Left cardiac atrium (tissue), 4 donors: Measurements from ENCODE around the gene ATXN7L3B. TPM values are rescaled to one million over a fixed set of nuclear protein-coding genes. Genes with fewer than 3 reads are reported as not detected.

Experiments used
- ATAC-seq, 2 donors: fragments of 200-7000 bp; cut with Tn5 transposase; one replicate each; pipeline ENCODE4 v1.9.1; 2020; ENCODE audit warnings: mild to moderate bottlenecking in 2 of 2, moderate library complexity in 2 of 2
- DNase-seq: peaks from one replicate; pipeline ENCODE4 v3.0.0-alpha.2; 2020
- intact Hi-C, 2 donors: fragments of 100-400 bp; cut with DNase I; formaldehyde crosslinking; loops; one replicate each; pipeline versions ENCODE4 v1.14.1 to v1.15.1; 2022 to 2023
- total RNA-seq, 2 donors: library from RNA; stranded (reverse); fragmentation: NEBNext Ultra II Directional; extraction: Animal tissue kit (Norgen Biotek cat#: 25700); gene quantifications; one replicate each; pipeline ENCODE4 v1.2.1, GENCODE V29; 2021
- donor health status: DM: no; HTN: yes; CAD: no.
- donor health status: DM: no; HTN: yes; CAD: no; lungs with severe emphysema.
- donor health status: DM: yes; HTN: yes; CAD: no.
- donor health status: Dilated cardiomyopathy.

Gene ATXN7L3B
- total RNA-seq, 2 donors from 2014 or later, result 22.0 to 22.5 TPM

DNA sequence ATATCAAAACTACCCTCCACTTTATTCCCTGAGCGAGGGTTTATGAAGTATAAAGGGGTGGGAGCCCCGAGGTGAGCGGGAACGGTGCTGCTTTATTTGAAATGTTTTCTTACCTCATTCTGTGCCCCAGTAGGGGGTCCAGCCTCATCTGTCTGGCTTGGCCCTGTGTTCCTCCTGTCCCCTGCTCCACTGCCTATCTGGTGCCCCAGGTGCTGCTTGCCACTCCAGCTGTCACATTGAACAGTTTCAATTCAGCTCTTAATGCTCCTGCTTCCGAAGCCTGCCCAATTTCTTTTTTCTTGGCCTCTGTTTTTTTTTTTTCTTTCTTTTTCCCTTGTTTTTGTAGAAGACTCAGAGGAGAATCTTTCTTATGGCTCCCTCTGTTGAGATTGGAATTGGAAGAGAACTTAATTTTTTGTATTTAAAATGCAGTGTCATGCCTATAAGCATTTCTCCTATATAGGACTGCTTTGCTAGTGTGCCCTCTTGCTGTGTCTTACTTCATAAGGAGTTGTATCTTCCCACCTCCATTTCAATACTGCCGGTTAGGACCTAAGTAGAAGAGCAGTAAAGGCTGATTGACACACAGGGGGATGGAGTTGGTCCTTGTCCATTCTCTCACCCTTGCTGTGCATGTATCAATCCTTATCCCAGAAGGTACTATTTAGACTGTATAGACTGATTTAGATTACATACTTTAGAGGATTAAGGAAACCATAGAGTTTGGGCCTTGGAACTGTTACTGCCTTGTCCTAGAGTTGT, 2.3 kb downstream of the ATXN7L3B start:
- intact Hi-C loops, result no loop called here
- ATAC-seq (no peak), DNase-seq (no peak)

DNA sequence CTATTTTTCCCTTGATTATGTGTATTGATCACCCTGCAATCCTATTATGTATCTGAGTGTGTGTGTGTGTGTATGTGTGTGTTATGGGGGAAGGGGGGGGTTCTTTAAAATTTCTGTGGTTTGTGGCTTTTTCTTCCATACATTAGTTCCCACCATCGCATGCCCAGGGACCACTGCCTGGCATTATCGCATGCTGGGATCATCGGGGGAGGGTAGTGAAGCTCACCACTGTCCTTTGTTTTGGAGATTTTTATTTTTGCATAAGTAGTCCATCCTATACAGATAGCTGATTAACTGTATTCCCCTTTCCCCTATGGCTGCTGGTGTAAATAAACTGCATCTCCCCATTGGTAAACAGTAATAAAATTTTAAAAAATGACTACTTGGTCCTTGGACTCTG, 3.4 kb downstream of the ATXN7L3B start:
- intact Hi-C loops, result no loop called here
- ATAC-seq, result no peak
- no peak for DNase-seq

DNA sequence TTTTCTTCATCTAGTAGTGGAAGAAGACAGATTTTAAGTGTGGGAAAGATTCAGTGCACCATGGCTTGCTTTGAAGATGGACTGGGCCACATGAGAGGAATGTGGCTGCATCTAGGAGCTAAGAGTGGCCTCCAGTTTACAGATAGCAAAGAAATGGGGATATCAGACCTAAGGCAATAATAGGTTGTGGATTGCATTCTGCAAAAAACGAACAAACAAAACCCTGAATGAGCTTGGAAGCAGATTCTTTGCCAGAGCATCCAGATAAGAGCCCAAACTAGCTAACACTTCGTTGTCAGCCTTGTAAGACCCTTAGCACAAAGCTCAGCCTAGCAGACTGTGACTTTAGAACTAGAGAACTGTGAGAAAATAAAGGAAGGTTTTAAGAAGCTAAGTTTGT, 9.6 kb downstream of the ATXN7L3B start:
- intact Hi-C loops, result no loop called here
- no peak for ATAC-seq
- DNase-seq, result no peak

DNA sequence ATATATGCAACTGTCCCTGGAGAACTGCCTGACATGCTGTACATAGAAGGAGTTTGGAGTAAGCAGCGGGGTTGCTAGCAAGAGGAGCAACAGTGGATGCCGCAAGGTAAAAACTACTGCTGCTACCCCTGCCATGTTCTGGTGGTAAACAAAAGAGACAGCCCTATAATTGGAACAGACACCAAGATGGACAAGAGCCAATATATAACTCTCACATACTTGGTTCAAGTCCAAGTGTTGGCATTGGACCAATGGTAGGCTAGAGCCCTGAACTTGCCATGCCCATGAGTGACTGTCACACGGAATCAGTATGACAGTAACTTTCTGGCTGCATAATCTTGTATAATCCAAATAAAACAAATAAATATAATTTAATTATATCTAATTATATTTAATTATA, 13.7 kb downstream of the ATXN7L3B start:
- intact Hi-C loops, result no loop called here
- no peak for ATAC-seq
- no peak for DNase-seq

DNA sequence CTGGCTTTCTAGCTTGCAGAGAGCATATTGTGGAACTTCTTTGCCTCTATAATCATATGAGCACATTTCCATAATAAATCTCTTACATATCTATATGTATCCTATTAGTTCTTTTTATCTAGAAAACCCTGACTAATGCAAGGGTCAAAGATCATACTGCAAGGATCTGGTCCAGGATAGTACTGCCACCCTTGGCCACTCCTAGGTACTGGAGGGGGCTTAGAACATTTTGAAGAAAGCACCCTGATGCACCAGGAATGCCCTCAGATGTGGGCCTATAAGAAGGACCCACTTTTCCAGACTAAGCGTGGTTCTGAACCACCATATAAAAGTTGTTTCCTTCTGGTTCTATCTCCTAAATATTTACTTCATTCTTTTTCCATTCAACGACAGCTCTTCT, 14.6 kb downstream of the ATXN7L3B start:
- ATAC-seq (no peak), DNase-seq (no peak)
- intact Hi-C loops, result no loop called here

DNA sequence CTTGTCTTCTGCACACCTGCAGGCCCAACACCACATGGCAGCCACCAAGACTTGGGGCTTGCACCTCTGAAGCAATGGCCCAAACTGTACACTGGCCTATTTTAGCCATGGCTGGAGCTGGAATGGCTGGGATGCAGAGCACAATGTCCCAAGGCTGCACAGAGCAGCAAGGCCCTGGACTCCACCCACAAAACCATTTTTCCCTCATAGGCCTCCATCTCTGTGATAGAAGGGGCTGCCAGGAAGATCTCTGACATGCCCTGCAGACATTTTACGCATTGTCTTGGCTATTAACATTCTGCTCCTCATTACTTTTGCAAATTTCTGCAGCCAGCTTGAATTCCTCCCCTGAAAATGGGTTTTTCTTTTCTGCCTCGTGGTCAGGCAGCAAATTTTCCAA, 22.1 kb downstream of the ATXN7L3B start:
- intact Hi-C loops, result no loop called here
- no peak for ATAC-seq
- DNase-seq, result no peak

DNA sequence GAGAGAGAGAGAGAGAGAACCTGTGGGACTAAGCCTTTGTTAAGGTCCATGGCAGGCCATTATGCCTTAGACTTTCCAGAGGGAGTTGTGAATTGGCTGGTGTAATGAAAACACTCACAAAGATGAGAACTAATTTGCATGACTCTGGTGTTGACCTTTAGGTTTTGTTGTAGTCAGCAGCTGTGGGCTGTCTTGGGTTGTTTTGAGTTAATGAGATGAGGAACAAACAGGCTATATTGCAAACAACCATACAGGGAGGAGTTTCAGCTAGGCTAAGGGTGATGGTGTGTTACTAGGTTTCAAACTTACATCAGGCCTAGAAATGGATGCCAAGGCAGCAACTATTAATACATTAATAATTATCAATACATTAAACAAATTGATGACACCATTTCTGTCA, 26.3 kb downstream of the ATXN7L3B start:
- no peak for ATAC-seq
- intact Hi-C loops, result no loop called here
- no peak for DNase-seq

DNA sequence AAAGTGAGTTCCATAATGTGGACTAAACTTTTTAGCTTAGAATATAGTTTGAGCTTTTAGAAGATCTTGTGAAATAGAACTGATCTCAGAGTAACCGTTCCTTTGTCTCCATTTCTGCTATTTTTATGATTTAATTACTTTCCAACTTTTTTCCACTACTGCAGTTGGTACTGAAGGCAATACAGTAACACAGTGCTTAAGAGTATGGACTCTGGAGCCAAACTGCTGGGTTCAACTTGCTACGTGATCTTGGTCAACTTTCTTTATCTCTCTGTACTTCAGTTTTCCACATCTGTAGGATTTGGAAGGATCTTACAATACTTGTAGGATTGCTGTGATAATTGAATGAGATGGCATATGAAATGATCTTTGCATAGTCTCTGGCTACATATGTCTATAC, 40.9 kb downstream of the ATXN7L3B start:
- no peak for DNase-seq
- ATAC-seq, result no peak
- intact Hi-C loops, result no loop called here

DNA sequence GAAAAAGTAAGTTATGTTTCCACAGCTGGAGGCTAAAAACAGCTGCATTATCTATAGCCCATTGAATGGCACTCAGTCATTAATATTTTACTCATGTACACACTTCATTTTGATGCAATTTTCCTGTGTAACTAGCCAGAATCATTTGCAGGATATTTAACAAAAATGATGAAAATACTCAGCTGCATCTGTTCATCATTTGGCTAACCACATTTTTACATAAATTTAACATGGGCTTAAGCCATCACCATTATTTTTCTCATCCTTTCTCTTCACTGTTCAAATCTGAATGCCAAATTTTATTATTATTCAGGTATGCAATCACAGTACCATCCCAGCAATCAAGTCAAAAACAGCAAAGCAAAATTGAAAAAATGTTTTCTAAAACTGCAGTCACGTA, 41.8 kb downstream of the ATXN7L3B start:
- DNase-seq, result no peak
- ATAC-seq, result no peak
- intact Hi-C loops, result no loop called here

DNA sequence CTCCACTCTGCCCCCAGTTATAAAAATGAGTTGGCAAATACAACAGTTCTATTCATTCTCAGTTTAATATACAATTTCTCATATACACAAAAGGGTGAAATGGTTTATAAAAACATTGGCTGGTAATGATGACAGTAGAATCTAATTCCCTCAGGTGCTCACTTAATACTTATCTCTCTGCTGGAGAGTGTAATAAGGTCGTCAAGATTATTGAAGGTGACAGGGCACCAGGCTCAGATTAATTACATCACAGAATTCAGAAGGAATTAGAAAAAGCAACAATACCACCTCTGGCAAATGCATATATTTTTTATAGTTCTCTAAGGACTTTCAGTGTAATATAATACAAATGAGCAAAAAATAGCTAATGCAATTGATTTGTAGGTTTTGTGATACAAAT, 42.3 kb downstream of the ATXN7L3B start:
- intact Hi-C loops, result no loop called here
- DNase-seq (no peak), ATAC-seq (no peak)

DNA sequence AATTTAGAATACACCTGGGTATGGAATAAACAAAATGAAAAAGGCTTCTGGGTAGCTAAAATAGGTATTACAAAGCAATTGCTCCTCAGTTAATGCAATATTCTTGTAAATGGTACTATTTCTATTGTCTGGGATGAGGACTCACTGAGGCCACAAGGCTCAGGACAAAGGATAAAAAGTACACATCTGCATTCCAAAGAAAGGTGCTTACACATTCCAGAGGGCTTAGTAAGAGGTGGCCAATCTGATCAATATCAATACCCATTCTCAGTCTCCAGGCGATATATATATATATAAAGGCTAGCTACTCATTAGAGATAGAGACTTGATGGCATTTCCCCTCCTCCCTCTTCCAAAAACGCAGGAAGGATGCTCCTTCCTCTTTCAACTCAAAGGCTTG, 43.8 kb downstream of the ATXN7L3B start:
- ATAC-seq, result no peak
- DNase-seq, result no peak
- intact Hi-C loops, result no loop called here

DNA sequence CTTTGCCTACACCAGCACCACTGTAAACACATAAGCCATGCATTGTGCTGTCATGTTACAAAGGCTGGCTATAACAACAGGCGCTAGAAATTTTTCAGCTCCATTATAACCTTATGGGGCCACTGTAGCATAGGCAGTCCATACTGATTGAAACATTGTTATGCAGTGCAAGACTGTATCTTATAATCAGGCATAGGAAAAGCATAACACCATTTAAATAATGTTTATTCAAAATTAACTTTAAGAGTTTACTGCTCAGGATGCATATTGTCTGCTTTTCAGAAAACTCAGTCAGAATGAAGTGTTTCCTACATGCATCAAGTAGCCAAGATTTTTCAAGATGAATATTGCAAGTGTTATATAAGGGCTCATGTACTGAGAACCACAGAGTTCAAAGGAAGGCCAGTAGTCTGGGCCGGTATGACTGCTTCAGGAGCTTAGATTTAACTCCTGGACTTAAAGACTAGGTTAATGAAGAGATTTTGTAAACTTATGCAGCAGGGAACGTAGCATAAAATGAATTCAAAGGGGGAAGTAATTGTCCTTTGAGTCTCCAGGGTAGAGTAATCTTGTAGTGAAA, 46.9 kb downstream of the ATXN7L3B start:
- intact Hi-C loops, result no loop called here
- ATAC-seq (no peak), DNase-seq (no peak)

DNA sequence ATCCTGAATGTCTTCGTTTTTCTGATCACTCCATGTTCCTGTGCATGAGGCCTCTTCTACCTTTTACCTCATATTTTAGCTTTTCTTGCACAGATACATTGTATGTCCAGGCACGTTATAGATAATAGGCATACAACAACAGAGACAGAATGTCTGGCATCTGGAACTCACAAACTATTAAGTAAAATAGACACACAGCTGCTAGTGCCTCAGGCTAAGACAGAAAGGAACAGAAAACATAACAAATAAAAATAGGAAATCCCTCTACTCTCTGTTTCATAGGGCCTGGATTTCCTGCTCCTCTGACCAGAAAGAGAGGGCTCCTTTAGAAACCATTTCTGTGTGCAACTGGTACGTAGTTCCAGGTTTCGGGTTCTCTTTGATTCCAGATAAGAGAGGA, 48.6 kb downstream of the ATXN7L3B start:
- DNase-seq (no peak), ATAC-seq (no peak)
- intact Hi-C loops, result no loop called here
